PFSK-1 (cell line): ENCODE measurements around the gene RFTN1.

Experiments
- FOXP2 ChIP-seq: optimal IDR thresholded peaks from 2 replicates; pipeline ENCODE3; 2011; ENCODE audit warnings: borderline replicate concordance, control low read depth, inconsistent platforms; ENCODE audit not compliant: insufficient read depth; ENCODE audit errors: extremely low read length, extremely low read depth
- POLR2AphosphoS5 ChIP-seq: IDR thresholded peaks from 2 replicates; pipeline ENCODE4 v1.6.1; 2012; ENCODE audit warnings: low read depth, mild to moderate bottlenecking, control low read depth, low read length, moderate library complexity
- REST ChIP-seq, 2 experiments: IDR thresholded peaks; 2 replicates each; pipeline versions ENCODE4 v1.6.1 to v1.8.0; 2011 to 2012; ENCODE audit warnings: low read depth in 2 of 2, low read length in 2 of 2, control low read depth in 1 of 2, inconsistent platforms in 1 of 2, mild to moderate bottlenecking in 1 of 2, moderate library complexity in 1 of 2; ENCODE audit not compliant: insufficient read depth in 1 of 2
- SIN3A ChIP-seq: IDR thresholded peaks from 2 replicates; pipeline ENCODE4 v1.6.1; 2012; ENCODE audit warnings: mild to moderate bottlenecking, low read length, moderate library complexity, borderline replicate concordance; ENCODE audit not compliant: insufficient read depth
- TAF1 ChIP-seq: IDR thresholded peaks from 2 replicates; pipeline ENCODE4 v1.6.1; 2012; ENCODE audit warnings: low read length, control low read depth, borderline replicate concordance; ENCODE audit not compliant: insufficient read depth

Gene RFTN1

GRCh38 chr3:16290007-16290826 lies 223.3 kb downstream of the RFTN1 start:
- TF ChIP-seq FOXP2, result no peak
- no peak for TF ChIP-seq TAF1
- no peak for TF ChIP-seq SIN3A
- no peak for TF ChIP-seq REST (IDR thresholded peaks at IDR 0.05; ENCODE audit: insufficient read depth in 1 of 2, low read depth in 2 of 2, low read length in 2 of 2)
- TF ChIP-seq POLR2AphosphoS5, result no peak

- TF ChIP-seq TAF1 (no peak), REST (IDR thresholded peaks at IDR 0.05; ENCODE audit: insufficient read depth in 1 of 2, low read depth in 2 of 2, low read length in 2 of 2) (no peak), POLR2AphosphoS5 (no peak), FOXP2 (no peak), SIN3A (no peak)
Observed at GRCh38 chr3:16289144-16289889, 224.2 kb downstream of the RFTN1 start.

DNA sequence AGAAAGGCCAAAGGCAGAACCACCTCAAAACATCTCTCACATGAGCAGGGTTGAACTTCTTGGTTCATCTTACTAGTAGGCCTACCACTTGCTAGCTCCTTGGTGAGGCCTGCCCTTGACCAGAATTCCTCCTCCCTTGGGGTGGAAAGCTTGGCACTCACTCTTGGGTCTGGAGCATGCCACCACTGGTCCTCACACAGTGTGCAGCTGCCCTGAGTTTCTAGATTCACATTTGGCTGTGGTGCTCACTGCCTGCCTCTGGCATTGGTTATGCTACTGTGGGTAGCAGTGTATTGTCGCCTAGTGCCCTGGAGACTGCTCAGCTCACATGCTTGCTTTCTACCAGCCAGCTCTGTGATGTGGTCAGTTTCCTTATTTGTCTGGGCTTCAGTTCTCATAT lies 224.8 kb downstream of the RFTN1 start:
- TF ChIP-seq SIN3A, result no peak
- TF ChIP-seq POLR2AphosphoS5, result no peak

GRCh38 chr3:16286751-16287543 lies 226.6 kb downstream of the RFTN1 start:
- TF ChIP-seq FOXP2 (no peak), TAF1 (no peak), REST (IDR thresholded peaks at IDR 0.05; ENCODE audit: insufficient read depth in 1 of 2, low read depth in 2 of 2, low read length in 2 of 2) (no peak), POLR2AphosphoS5 (no peak), SIN3A (no peak)

- TF ChIP-seq REST (IDR thresholded peaks at IDR 0.05; ENCODE audit: insufficient read depth in 1 of 2, low read depth in 2 of 2, low read length in 2 of 2), result no peak
- no peak for TF ChIP-seq FOXP2
- TF ChIP-seq POLR2AphosphoS5, result no peak
- TF ChIP-seq TAF1, result no peak
- no peak for TF ChIP-seq SIN3A
Observed at GRCh38 chr3:16286161-16286560, 227.3 kb downstream of the RFTN1 start.
